Thyroid gland (tissue), 4 donors: ENCODE results near the gene FTCD. TPM values are rescaled to one million over a fixed set of nuclear protein-coding genes. Genes with fewer than 3 reads are reported as not detected.

Source experiments
- DNase-seq, 2 donors: peaks; one replicate each; pipeline ENCODE4 v3.0.0-alpha.2; 2019
- H3K27ac ChIP-seq, 3 donors: fragments of 200-600 bp; sonication (generic); 1 replicate in 2 of 3; 2 replicates in 1 of 3; pipeline ENCODE4 v1.5.1; 2016 to 2019; ENCODE audit warnings: mild to moderate bottlenecking in 1 of 3, moderate library complexity in 1 of 3
- H3K27me3 ChIP-seq: fragments of 200-600 bp; sonication (generic); one replicate; pipeline ENCODE4 v1.5.1; 2019
- H3K36me3 ChIP-seq, 2 donors: fragments of 200-600 bp; sonication (generic); one replicate each; pipeline ENCODE4 v1.5.1; 2016 to 2019
- H3K4me1 ChIP-seq, 2 donors: fragments of 200-600 bp; sonication (generic); one replicate each; pipeline ENCODE4 v1.5.1; 2017 to 2019
- H3K4me3 ChIP-seq, 3 donors: fragments of 200-600 bp; sonication (generic); replicated peaks in 1 of 3; 1 replicate in 2 of 3; 2 replicates in 1 of 3; pipeline ENCODE4 v1.5.1; 2016; ENCODE audit warnings: mild to moderate bottlenecking in 1 of 3
- H3K9me3 ChIP-seq: fragments of 200-600 bp; sonication (generic); one replicate; pipeline ENCODE4 v1.5.1; 2017
- POLR2A ChIP-seq, 2 donors: fragments of 450-650 bp; IDR thresholded peaks; one replicate each; pipeline ENCODE4 v1.6.1; 2017; ENCODE audit warnings: antibody characterized with exemption in 2 of 2, mild to moderate bottlenecking in 2 of 2, moderate library complexity in 1 of 2
- WGBS, 2 donors: methylation state at CpG; one replicate each; pipeline ENCODE4 v1.1.5; 2017; 5-methylcytosine and 5-hydroxymethylcytosine counted together
- intact Hi-C: fragments of 100-400 bp; cut with DNase I; formaldehyde crosslinking; loops from one replicate; pipeline ENCODE4 v1.15.1; 2023
- total RNA-seq, 4 donors: library from RNA; depleted of rRNA; stranded (reverse); fragments of >200 nt; gene quantifications; one replicate each; pipeline ENCODE4 v1.2.3, GENCODE V29; 2016
- TF ChIP-seq, protein P1 (sequence below), 6 experiments: fragments of 200-600 bp in 3 of 6; fragments of 450-650 bp in 3 of 6; sonication (generic) in 3 of 6; IDR thresholded peaks; one replicate each; pipeline ENCODE4 v1.5.1; 2016 to 2019; ENCODE audit warnings: antibody characterized with exemption in 6 of 6, mild to moderate bottlenecking in 2 of 6, inconsistent platforms in 1 of 6, moderate library complexity in 1 of 6

The FTCD gene
- total RNA-seq, 4 donors from 2014 or later, result 0.78 to 1.2 (median 0.94) TPM; not detected in 1

GRCh38 chr21:46168238-46168637 is 12.9 kb upstream of the FTCD start:
- Histone ChIP-seq H3K4me3 (no peak overlapping the region), H3K36me3 (no peaks in the 10 kb centered on the region), H3K4me1 (no peaks in the 10 kb centered on the region), H3K9me3 (no peaks in the 10 kb centered on the region), H3K27ac (no peak overlapping the region), H3K27me3 (no peaks in the 10 kb centered on the region)
- DNase-seq, result no peak
- TF ChIP-seq POLR2A (IDR thresholded peaks at IDR 0.05), result no peak
- TF ChIP-seq, protein P1, sequence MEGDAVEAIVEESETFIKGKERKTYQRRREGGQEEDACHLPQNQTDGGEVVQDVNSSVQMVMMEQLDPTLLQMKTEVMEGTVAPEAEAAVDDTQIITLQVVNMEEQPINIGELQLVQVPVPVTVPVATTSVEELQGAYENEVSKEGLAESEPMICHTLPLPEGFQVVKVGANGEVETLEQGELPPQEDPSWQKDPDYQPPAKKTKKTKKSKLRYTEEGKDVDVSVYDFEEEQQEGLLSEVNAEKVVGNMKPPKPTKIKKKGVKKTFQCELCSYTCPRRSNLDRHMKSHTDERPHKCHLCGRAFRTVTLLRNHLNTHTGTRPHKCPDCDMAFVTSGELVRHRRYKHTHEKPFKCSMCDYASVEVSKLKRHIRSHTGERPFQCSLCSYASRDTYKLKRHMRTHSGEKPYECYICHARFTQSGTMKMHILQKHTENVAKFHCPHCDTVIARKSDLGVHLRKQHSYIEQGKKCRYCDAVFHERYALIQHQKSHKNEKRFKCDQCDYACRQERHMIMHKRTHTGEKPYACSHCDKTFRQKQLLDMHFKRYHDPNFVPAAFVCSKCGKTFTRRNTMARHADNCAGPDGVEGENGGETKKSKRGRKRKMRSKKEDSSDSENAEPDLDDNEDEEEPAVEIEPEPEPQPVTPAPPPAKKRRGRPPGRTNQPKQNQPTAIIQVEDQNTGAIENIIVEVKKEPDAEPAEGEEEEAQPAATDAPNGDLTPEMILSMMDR (IDR thresholded peaks at IDR 0.05), result no peak
- intact Hi-C loops, result no loop called here
- 84 to 91% methylated on average over 6 to 10 of the region's 14 CpGs for WGBS, 2 donors

GRCh38 chr21:46165098-46165497 is 9.7 kb upstream of the FTCD start:
- Histone ChIP-seq H3K27ac (no peak overlapping the region), H3K36me3 (no peaks in the 10 kb centered on the region), H3K4me1 (no peaks in the 10 kb centered on the region), H3K9me3 (no peaks in the 10 kb centered on the region), H3K27me3 (no peaks in the 10 kb centered on the region), H3K4me3 (no peak overlapping the region)
- TF ChIP-seq, protein P1 (IDR thresholded peaks at IDR 0.05), result no peak
- intact Hi-C loops, result no loop called here
- DNase-seq, result no peak

GRCh38 chr21:46163380-46163779 is 8.0 kb upstream of the FTCD start:
- Histone ChIP-seq H3K27ac (no peak overlapping the region), H3K27me3 (no peaks in the 10 kb centered on the region), H3K9me3 (no peaks in the 10 kb centered on the region), H3K4me1 (no peaks in the 10 kb centered on the region), H3K4me3 (no peak overlapping the region), H3K36me3 (no peaks in the 10 kb centered on the region)
- WGBS, 2 donors, result 78 to 82% methylated on average over 4 of the region's 4 CpGs
- no peak for DNase-seq
- intact Hi-C loops, result no loop called here
- TF ChIP-seq, protein P1 (IDR thresholded peaks at IDR 0.05), result no peak
- no peak for TF ChIP-seq POLR2A (IDR thresholded peaks at IDR 0.05)

GRCh38 chr21:46161633-46162592 is 6.5 kb upstream of the FTCD start:
- Histone ChIP-seq H3K4me1 (no peaks in the 10 kb centered on the region), H3K4me3 (no peak overlapping the region), H3K27me3 (no peaks in the 10 kb centered on the region), H3K36me3 (no peaks in the 10 kb centered on the region), H3K9me3 (no peaks in the 10 kb centered on the region), H3K27ac (no peak overlapping the region)
- intact Hi-C loops, result no loop called here
- WGBS, 2 donors, result 57 to 93% methylated on average over 34 to 44 of the region's 72 CpGs
- DNase-seq, result no peak
- TF ChIP-seq POLR2A (IDR thresholded peaks at IDR 0.05), result no peak

DNA sequence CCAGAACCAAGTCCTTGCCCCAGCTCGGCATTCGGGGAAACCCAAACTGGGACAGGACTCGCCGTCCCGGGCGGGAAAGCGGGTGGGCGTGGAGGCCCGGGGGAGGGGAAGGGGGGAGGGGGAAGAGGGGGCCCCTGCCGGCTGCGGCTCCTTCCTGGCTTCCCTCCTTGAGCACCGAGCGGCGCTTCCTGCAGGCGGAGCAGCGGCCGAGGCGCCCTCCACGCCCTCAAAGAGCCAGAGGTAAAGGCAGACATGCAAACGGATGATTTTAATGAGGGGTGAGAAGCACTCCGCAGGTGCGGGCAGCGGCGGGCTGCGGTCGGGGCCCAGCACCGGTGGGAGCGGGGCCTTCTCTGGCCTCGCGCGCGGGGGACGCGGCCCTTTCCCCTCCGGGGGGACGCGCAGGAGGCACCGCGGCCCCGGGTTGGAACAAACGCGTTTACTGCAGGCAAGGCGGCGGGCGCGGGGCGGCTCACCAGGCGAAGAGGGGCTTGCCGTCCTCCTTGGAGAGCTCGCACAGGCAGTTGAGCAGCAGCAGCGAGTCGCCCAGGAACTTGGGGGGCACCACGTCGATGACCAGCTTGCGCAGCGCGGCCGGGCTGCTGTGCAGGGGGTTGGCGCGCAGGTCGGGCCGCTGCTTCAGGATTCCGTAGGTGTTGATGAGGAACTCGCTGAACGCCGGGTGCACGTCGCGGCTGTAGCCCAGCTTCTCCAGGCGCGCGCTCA is 5.7 kb upstream of the FTCD start:
- WGBS, 2 donors, result 78 to 96% methylated on average over 49 to 62 of the region's 72 CpGs
- no peaks in the 10 kb centered on the region for H3K27me3 ChIP-seq
- TF ChIP-seq, protein P1 (IDR thresholded peaks at IDR 0.05), result no peak
- no peak for TF ChIP-seq POLR2A (IDR thresholded peaks at IDR 0.05)
- no peak for DNase-seq
- no peaks in the 10 kb centered on the region for H3K36me3 ChIP-seq
- no peaks in the 10 kb centered on the region for H3K9me3 ChIP-seq
- intact Hi-C loops, result no loop called here
- no peak overlapping the region for H3K27ac ChIP-seq
- no peaks in the 10 kb centered on the region for H3K4me1 ChIP-seq
- no peak overlapping the region for H3K4me3 ChIP-seq
